ENCODE data around the gene UGT2B7.
"Not testable (repeated sequence)": the region's sequence is repeated elsewhere in the genome, so short reads cannot be mapped to it uniquely, and the experiment has no call there.

The UGT2B7 gene

GRCh38 chr4:69096111-69096656 lies at the start of gene UGT2B7:
UGT2B7 (plus strand) TSS chr4:69096474; CDS start chr4:69096521, 47 bp downstream.
- DNase-seq: no peak

GRCh38 chr4:69049860-69050259 lies 46.4 kb upstream of the UGT2B7 start:
- DNase-seq: no peak

- DNase-seq: not testable (repeated sequence)
Observed at GRCh38 chr4:69050853-69051575, 45.3 kb upstream of the UGT2B7 start.

GRCh38 chr4:69051576-69051943 lies 44.7 kb upstream of the UGT2B7 start:
- DNase-seq: no peak

GRCh38 chr4:69053309-69053885 lies 42.9 kb upstream of the UGT2B7 start:
- not testable (repeated sequence) for DNase-seq

GRCh38 chr4:69054033-69054432 lies 42.2 kb upstream of the UGT2B7 start:
- DNase-seq: not testable (repeated sequence)

- no peak for DNase-seq
Observed at GRCh38 chr4:69054578-69055200, 41.6 kb upstream of the UGT2B7 start.

GRCh38 chr4:69056150-69056549 lies 40.1 kb upstream of the UGT2B7 start:
- DNase-seq: no peak

- no peak for DNase-seq
Observed at GRCh38 chr4:69056921-69057550, 39.2 kb upstream of the UGT2B7 start.

GRCh38 chr4:69057620-69058409 lies 38.5 kb upstream of the UGT2B7 start:
- DNase-seq: no peak

GRCh38 chr4:69058410-69059059 lies 37.7 kb upstream of the UGT2B7 start:
- no peak for DNase-seq

GRCh38 chr4:69060651-69061308 lies 35.5 kb upstream of the UGT2B7 start:
- no peak for DNase-seq

GRCh38 chr4:69064391-69064790 lies 31.9 kb upstream of the UGT2B7 start:
- DNase-seq: no peak

- DNase-seq: no peak
Observed at GRCh38 chr4:69066945-69067344, 29.3 kb upstream of the UGT2B7 start.

- DNase-seq: no peak
Observed at GRCh38 chr4:69069085-69069484, 27.2 kb upstream of the UGT2B7 start.

- no peak for DNase-seq
Observed at GRCh38 chr4:69070590-69070989, 25.7 kb upstream of the UGT2B7 start.

- no peak for DNase-seq
Observed at GRCh38 chr4:69071286-69071685, 25.0 kb upstream of the UGT2B7 start.

GRCh38 chr4:69073375-69073774 lies 22.9 kb upstream of the UGT2B7 start:
- no peak for DNase-seq

- no peak for DNase-seq
Observed at GRCh38 chr4:69075061-69075792, 21.0 kb upstream of the UGT2B7 start.

- no peak for DNase-seq
Observed at GRCh38 chr4:69078852-69079251, 17.4 kb upstream of the UGT2B7 start.

- no peak for DNase-seq
Observed at GRCh38 chr4:69088473-69088872, 7.8 kb upstream of the UGT2B7 start.
